NB4 (cell line): ENCODE results near the gene MRPL42.
"Not testable (repeated sequence)": the region's sequence is repeated elsewhere in the genome, so short reads cannot be mapped to it uniquely, and the experiment has no call there.

Experiments
- DNase-seq: peaks from one replicate; pipeline ENCODE4 v3.0.0; 2010; ENCODE audit warnings: low read depth
- H3K4me3 ChIP-seq: one replicate; pipeline ENCODE4 v1.5.1; 2011; ENCODE audit warnings: mild to moderate bottlenecking, low read depth, low read length, moderate library complexity
- CTCF ChIP-seq: IDR thresholded peaks from one replicate; pipeline ENCODE4 v1.5.1; 2012; ENCODE audit warnings: low read depth, low read length
- MAX ChIP-seq: IDR thresholded peaks from 2 replicates; pipeline ENCODE4 v1.6.1; 2011; ENCODE audit warnings: low read depth, low read length
- MYC ChIP-seq: IDR thresholded peaks from 2 replicates; pipeline ENCODE4 v1.6.1; 2011; ENCODE audit warnings: low read depth, low read length
- POLR2A ChIP-seq: IDR thresholded peaks from 2 replicates; pipeline ENCODE4 v1.6.1; 2011; ENCODE audit warnings: mild to moderate bottlenecking; ENCODE audit not compliant: insufficient read length; ENCODE audit errors: extremely low read depth

Gene MRPL42

GRCh38 chr12:93427779-93428564 is 39.3 kb upstream of the MRPL42 start:
- no peak for DNase-seq
- TF ChIP-seq MYC (no peak), CTCF (no peak), MAX (no peak), POLR2A (no peak)
- no peak overlapping the region for H3K4me3 ChIP-seq

- H3K4me3 ChIP-seq, result no peak overlapping the region
- no peak for DNase-seq
- TF ChIP-seq CTCF (no peak), MYC (no peak), MAX (no peak), POLR2A (no peak)
These were observed 37.9 kb upstream of the MRPL42 start for GRCh38 chr12:93429448-93429847.

- no peak overlapping the region for H3K4me3 ChIP-seq
- TF ChIP-seq MYC (no peak), MAX (no peak), POLR2A (no peak), CTCF (no peak)
These were observed 37.5 kb upstream of the MRPL42 start for GRCh38 chr12:93429852-93430251.

GRCh38 chr12:93430280-93430679 is 37.0 kb upstream of the MRPL42 start:
- TF ChIP-seq MYC (no peak), POLR2A (no peak), MAX (no peak), CTCF (no peak)
- no peak for DNase-seq
- H3K4me3 ChIP-seq, result no peak overlapping the region

More at GRCh38 chr12:93429852-93430251, 37.5 kb upstream of the MRPL42 start:
- DNase-seq, result no peak

- not testable (repeated sequence) for H3K4me3 ChIP-seq
These were observed 35.3 kb upstream of the MRPL42 start for GRCh38 chr12:93432031-93432430.

GRCh38 chr12:93434256-93434865 is 33.0 kb upstream of the MRPL42 start:
- DNase-seq, result no peak
- no peak overlapping the region for H3K4me3 ChIP-seq
- no peak for TF ChIP-seq CTCF
- no peak for TF ChIP-seq MYC
- TF ChIP-seq POLR2A, result no peak
- no peak for TF ChIP-seq MAX

More at GRCh38 chr12:93432031-93432430, 35.3 kb upstream of the MRPL42 start:
- DNase-seq, result not testable (repeated sequence)
